ENCODE data around the gene MPO. TPM values are rescaled to one million over a fixed set of nuclear protein-coding genes. Genes with fewer than 3 reads are reported as not detected.

Gene MPO
- polyA plus RNA-seq, 4 donors: 0.12 to 1.1 TPM; not detected in 2

DNA sequence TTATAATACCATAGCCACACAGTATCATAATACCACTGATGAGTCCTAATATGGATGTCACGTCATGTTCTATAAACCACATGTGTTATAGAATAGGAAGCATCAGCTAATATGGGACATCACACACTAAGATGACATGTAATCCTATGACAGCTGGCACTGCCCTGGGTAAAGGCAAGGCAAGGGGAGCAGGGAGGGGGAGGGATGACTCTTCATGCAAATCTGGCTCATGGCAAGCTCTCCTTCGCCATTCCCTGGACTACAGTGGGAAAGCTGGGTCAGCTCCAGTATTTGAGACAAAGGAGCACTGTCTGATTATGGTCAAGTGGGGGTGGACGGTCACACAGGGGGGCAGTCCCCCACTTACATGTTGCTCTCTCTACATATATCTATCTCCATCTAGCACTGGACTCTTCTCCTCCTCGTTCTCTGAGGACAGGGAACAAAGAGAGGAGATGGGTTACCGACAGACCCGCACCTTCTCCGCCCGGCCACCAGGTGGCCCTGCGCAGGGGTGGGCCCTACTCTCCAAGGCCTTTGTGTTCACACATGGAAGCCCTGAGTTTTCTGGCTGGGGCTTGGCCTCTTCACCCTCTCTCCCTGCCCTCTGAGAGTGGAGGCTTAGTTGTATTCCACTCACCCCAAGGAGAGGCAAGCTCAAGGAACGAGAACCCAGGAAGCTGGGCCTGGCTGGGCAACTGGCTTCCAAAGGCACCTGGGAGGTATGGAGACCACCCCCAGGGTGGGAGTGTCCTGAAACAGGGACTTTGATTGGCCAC lies 23.4 kb upstream of the MPO start:
- WGBS, 3 donors: 38 to 45% (median 40%) methylated on average over 10 of the region's 10 CpGs
- H3K27me3 ChIP-seq (ENCODE audit: control insufficient read depth in 3 of 3, insufficient read depth in 3 of 3, low read length in 3 of 3): no peaks in the 10 kb centered on the region
- no peak overlapping the region for H3K4me3 ChIP-seq (ENCODE audit: low read depth in 1 of 3, low read length in 3 of 3)
- no peaks in the 10 kb centered on the region for H3K9me3 ChIP-seq (ENCODE audit: control insufficient read depth in 2 of 2, insufficient read depth in 1 of 2, low read depth in 1 of 2, low read length in 1 of 2)
- peak; percentile 44 to 58 for DNase-seq
- no peak for FAIRE-seq
- H3K36me3 ChIP-seq (ENCODE audit: control insufficient read depth in 3 of 3, insufficient read depth in 2 of 3, low read depth in 1 of 3, low read length in 3 of 3): peaks cover 0 to 2% (median 0%) of the 10 kb centered on the region in 3 donors
- H3K4me1 ChIP-seq (ENCODE audit: control insufficient read depth in 3 of 3, insufficient read depth in 2 of 3, low read depth in 1 of 3, low read length in 2 of 3): no peaks in the 10 kb centered on the region
- H3K27ac ChIP-seq (ENCODE audit: low read depth in 1 of 3, low read length in 2 of 3): no peak overlapping the region

DNA sequence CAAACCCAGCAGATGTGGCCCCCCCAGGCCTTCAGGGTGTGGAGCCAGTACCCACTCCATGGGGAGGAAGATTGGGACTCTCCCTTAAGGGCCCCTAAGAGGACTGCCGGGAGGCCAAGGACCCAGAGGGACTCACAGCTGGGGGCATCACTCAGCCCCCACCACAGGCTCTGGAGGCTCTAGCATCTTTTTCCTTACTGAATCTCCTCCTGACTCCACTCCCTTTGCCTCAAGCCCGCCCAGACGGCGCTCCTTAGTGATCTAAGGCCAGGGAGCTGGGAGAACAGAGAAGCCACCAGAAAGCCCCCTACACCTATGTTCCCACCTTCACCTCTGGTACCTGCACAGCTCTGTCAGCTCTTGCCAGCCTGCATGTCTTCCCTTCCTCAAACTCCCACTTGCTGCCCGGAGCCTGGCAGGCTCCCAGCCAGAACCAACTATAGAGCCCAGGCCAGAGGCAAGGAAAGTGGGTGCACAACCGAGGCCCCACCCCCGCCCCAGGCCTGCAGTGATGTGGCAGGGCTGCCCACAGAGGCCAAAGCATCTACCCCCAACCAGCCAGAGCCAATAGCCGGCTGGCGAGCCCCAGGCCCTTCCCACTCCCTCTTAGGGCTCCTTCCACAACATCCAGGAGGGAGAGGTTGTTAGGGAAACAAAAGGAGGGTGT lies 22.3 kb upstream of the MPO start:
- no peaks in the 10 kb centered on the region for H3K4me1 ChIP-seq (ENCODE audit: control insufficient read depth in 3 of 3, insufficient read depth in 2 of 3, low read depth in 1 of 3, low read length in 2 of 3)
- WGBS, 3 donors: 85 to 90% (median 87%) methylated on average over 8 to 9 of the region's 9 CpGs
- H3K9me3 ChIP-seq (ENCODE audit: control insufficient read depth in 2 of 2, insufficient read depth in 1 of 2, low read depth in 1 of 2, low read length in 1 of 2): peaks cover 0 to 3% of the 10 kb centered on the region in 2 donors
- H3K36me3 ChIP-seq (ENCODE audit: control insufficient read depth in 3 of 3, insufficient read depth in 2 of 3, low read depth in 1 of 3, low read length in 3 of 3): peaks cover 0 to 2% (median 0%) of the 10 kb centered on the region in 3 donors
- FAIRE-seq (no peak), DNase-seq (no peak)
- no peak overlapping the region for H3K4me3 ChIP-seq (ENCODE audit: low read depth in 1 of 3, low read length in 3 of 3)
- no peak overlapping the region for H3K27ac ChIP-seq (ENCODE audit: low read depth in 1 of 3, low read length in 2 of 3)
- H3K27me3 ChIP-seq (ENCODE audit: control insufficient read depth in 3 of 3, insufficient read depth in 3 of 3, low read length in 3 of 3): no peaks in the 10 kb centered on the region

DNA sequence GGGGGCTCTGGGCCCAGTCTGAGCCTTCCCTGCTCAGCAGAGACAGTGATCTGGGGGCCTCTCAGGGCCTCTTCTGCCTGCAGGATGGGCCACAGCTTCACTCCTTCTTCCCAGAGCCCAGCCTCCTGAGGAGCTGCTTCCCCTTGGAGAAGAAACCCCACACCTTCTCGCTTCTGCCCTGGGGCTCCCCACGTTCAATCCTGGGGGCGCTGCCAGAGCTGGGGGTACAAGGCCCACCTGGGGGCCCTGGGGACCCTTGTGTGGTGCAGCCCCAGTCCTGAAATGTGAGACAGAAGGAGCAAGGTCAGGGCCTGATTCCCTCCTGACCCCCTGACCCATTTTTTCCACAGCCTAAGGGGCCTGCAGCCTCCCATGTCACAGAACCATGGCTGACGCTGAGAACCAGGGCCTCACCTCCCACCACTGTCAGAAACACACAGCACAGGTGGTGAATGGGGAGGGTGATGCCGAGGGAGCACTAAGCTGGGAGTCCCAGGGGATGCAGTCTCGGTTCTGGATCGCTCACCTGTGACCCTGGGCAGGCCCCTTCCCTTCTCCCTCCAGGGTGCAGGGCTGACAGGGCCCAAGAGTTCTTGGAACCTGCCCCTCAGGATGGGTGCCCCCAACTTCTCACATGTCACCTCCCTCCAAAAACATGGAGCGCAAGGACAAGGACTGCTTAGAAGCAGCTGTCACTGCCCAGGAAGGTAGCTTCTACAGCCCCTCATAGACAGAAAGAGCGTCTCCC lies 21.6 kb upstream of the MPO start:
- DNase-seq (no peak), FAIRE-seq (no peak)
- H3K4me3 ChIP-seq (ENCODE audit: low read depth in 1 of 3, low read length in 3 of 3): no peak overlapping the region
- no peaks in the 10 kb centered on the region for H3K4me1 ChIP-seq (ENCODE audit: control insufficient read depth in 3 of 3, insufficient read depth in 2 of 3, low read depth in 1 of 3, low read length in 2 of 3)
- H3K27ac ChIP-seq (ENCODE audit: low read depth in 1 of 3, low read length in 2 of 3): no peak overlapping the region
- WGBS, 3 donors: 90 to 94% (median 91%) methylated on average over 9 of the region's 9 CpGs
- H3K9me3 ChIP-seq (ENCODE audit: control insufficient read depth in 2 of 2, insufficient read depth in 1 of 2, low read depth in 1 of 2, low read length in 1 of 2): peaks cover 0 to 3% of the 10 kb centered on the region in 2 donors
- H3K36me3 ChIP-seq (ENCODE audit: control insufficient read depth in 3 of 3, insufficient read depth in 2 of 3, low read depth in 1 of 3, low read length in 3 of 3): peaks cover 0 to 2% (median 0%) of the 10 kb centered on the region in 3 donors
- no peaks in the 10 kb centered on the region for H3K27me3 ChIP-seq (ENCODE audit: control insufficient read depth in 3 of 3, insufficient read depth in 3 of 3, low read length in 3 of 3)

DNA sequence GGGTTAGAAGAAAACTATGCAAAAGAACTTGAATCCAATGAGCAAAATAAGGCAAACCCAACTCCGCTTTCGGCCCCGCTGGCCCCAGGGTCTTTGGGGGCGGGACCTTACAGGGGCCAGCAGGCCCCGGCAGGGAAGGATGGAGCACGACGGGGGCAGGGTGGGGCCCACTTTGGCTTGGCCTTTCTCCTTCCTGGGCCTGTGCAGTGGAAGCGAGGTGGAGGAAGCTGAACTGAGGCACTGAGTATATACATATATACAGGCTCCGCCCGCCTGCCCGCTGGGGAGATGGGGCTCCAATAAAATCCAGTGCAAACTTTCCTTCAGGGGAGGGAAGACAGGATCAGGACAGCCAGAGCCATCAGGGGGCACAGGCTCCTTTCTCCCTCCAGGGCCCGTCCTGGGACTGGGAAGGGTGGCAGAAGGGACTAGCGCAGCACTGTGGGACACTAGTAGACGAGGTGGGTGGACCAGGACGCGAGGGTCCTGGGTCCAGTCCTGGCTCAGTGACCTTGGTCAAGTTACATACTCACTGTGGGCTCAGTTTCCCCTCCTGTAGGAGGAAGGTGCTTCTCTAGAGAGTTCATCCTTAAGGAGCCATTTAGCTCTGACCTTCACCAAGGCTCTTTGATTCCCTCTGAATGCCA lies 20.9 kb upstream of the MPO start:
- H3K4me3 ChIP-seq (ENCODE audit: low read depth in 1 of 3, low read length in 3 of 3): no peak overlapping the region
- peaks cover 0 to 2% (median 0%) of the 10 kb centered on the region in 3 donors for H3K36me3 ChIP-seq (ENCODE audit: control insufficient read depth in 3 of 3, insufficient read depth in 2 of 3, low read depth in 1 of 3, low read length in 3 of 3)
- DNase-seq (no peak), FAIRE-seq (no peak)
- peaks cover 0 to 3% of the 10 kb centered on the region in 2 donors for H3K9me3 ChIP-seq (ENCODE audit: control insufficient read depth in 2 of 2, insufficient read depth in 1 of 2, low read depth in 1 of 2, low read length in 1 of 2)
- no peaks in the 10 kb centered on the region for H3K27me3 ChIP-seq (ENCODE audit: control insufficient read depth in 3 of 3, insufficient read depth in 3 of 3, low read length in 3 of 3)
- 85 to 90% (median 90%) methylated on average over 16 of the region's 16 CpGs for WGBS, 3 donors
- no peak overlapping the region for H3K27ac ChIP-seq (ENCODE audit: low read depth in 1 of 3, low read length in 2 of 3)
- H3K4me1 ChIP-seq (ENCODE audit: control insufficient read depth in 3 of 3, insufficient read depth in 2 of 3, low read depth in 1 of 3, low read length in 2 of 3): no peaks in the 10 kb centered on the region

DNA sequence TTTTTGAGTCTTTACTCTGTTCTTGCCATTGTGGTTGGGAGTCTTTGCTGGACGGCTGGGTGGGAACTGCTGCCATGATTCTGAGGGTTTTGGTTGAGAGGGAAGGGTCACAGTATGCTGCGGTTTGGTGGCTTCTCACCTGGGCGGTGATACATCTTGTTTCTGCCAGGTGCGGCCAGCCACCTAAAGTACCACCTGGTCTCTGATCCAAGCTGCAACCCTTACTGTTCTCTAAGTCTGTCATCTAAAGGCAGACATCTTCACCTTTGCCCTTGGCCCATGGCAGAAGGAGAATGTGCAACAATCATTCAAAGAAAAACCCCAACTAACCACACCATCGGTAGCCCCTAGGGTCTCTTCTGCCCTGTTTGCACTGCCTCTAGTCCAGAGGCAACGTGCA lies 19.6 kb upstream of the MPO start:
- DNase-seq (no peak), FAIRE-seq (no peak)
- no peaks in the 10 kb centered on the region for H3K27me3 ChIP-seq (ENCODE audit: control insufficient read depth in 3 of 3, insufficient read depth in 3 of 3, low read length in 3 of 3)
- H3K27ac ChIP-seq (ENCODE audit: low read depth in 1 of 3, low read length in 2 of 3): no peak overlapping the region
- no peaks in the 10 kb centered on the region for H3K4me1 ChIP-seq (ENCODE audit: control insufficient read depth in 3 of 3, insufficient read depth in 2 of 3, low read depth in 1 of 3, low read length in 2 of 3)
- H3K9me3 ChIP-seq (ENCODE audit: control insufficient read depth in 2 of 2, insufficient read depth in 1 of 2, low read depth in 1 of 2, low read length in 1 of 2): peaks cover 0 to 3% of the 10 kb centered on the region in 2 donors
- no peak overlapping the region for H3K4me3 ChIP-seq (ENCODE audit: low read depth in 1 of 3, low read length in 3 of 3)
- 79 to 82% (median 79%) methylated on average over 6 of the region's 6 CpGs for WGBS, 3 donors
- H3K36me3 ChIP-seq (ENCODE audit: control insufficient read depth in 3 of 3, insufficient read depth in 2 of 3, low read depth in 1 of 3, low read length in 3 of 3): peaks cover 0 to 2% (median 0%) of the 10 kb centered on the region in 3 donors

DNA sequence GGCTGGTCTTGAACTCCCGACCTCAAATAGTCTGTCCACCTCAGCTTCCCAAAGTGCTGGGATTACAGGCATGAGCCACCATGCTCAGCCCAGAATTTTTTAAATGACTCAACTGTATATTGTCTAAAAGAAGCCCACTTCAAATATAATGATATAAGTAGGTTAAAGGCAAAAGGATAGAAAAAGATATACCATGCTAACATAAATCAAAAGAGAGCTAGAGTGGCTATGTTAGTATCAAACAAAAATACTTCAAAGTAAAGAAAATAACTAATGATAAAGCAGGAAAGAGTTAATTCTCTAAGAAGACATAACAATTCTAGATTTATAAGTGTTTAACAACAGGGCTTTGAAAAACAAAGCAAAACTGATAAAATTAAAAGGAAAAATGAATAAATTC lies 13.3 kb upstream of the MPO start:
- Histone ChIP-seq H3K4me1 (ENCODE audit: control insufficient read depth in 3 of 3, insufficient read depth in 2 of 3, low read depth in 1 of 3, low read length in 2 of 3) (no peaks in the 10 kb centered on the region), H3K27ac (ENCODE audit: low read depth in 1 of 3, low read length in 2 of 3) (no peak overlapping the region), H3K36me3 (ENCODE audit: control insufficient read depth in 3 of 3, insufficient read depth in 2 of 3, low read depth in 1 of 3, low read length in 3 of 3) (no peaks in the 10 kb centered on the region), H3K27me3 (ENCODE audit: control insufficient read depth in 3 of 3, insufficient read depth in 3 of 3, low read length in 3 of 3) (peaks cover 0 to 11% (median 0%) of the 10 kb centered on the region in 3 donors), H3K4me3 (ENCODE audit: low read depth in 1 of 3, low read length in 3 of 3) (no peak overlapping the region), H3K9me3 (ENCODE audit: control insufficient read depth in 2 of 2, insufficient read depth in 1 of 2, low read depth in 1 of 2, low read length in 1 of 2) (peaks cover 0 to 3% of the 10 kb centered on the region in 2 donors)
- DNase-seq (no peak), FAIRE-seq (no peak)
- WGBS, 3 donors: 89 to 96% (median 91%) methylated on average over 1 of the region's 1 CpG

DNA sequence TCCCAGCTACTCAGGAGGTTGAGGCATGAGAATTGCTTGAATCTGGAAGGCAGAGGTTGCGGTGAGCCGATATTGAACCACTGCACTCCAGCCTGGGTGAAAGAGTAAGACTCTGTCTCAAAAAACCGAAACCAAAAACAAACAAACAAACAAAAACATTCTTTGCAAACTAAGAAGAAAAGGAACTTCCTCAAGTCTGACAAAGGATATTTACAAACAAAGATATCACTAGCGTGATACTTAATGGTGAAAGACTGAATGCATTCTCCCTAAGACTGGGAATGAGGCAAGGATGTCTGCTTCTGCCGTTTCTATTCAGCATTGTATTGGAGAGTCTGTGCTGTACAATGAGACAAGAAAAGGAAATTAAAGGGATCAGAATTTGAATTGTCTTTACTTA lies 10.5 kb upstream of the MPO start:
- Histone ChIP-seq H3K36me3 (ENCODE audit: control insufficient read depth in 3 of 3, insufficient read depth in 2 of 3, low read depth in 1 of 3, low read length in 3 of 3) (no peaks in the 10 kb centered on the region), H3K4me1 (ENCODE audit: control insufficient read depth in 3 of 3, insufficient read depth in 2 of 3, low read depth in 1 of 3, low read length in 2 of 3) (no peaks in the 10 kb centered on the region), H3K4me3 (ENCODE audit: low read depth in 1 of 3, low read length in 3 of 3) (no peak overlapping the region), H3K27me3 (ENCODE audit: control insufficient read depth in 3 of 3, insufficient read depth in 3 of 3, low read length in 3 of 3) (peaks cover 0 to 13% (median 0%) of the 10 kb centered on the region in 3 donors), H3K9me3 (ENCODE audit: control insufficient read depth in 2 of 2, insufficient read depth in 1 of 2, low read depth in 1 of 2, low read length in 1 of 2) (no peaks in the 10 kb centered on the region), H3K27ac (ENCODE audit: low read depth in 1 of 3, low read length in 2 of 3) (no peak overlapping the region)
- WGBS, 3 donors: 63 to 74% (median 65%) methylated on average over 5 of the region's 5 CpGs
- no peak for FAIRE-seq
- no peak for DNase-seq

DNA sequence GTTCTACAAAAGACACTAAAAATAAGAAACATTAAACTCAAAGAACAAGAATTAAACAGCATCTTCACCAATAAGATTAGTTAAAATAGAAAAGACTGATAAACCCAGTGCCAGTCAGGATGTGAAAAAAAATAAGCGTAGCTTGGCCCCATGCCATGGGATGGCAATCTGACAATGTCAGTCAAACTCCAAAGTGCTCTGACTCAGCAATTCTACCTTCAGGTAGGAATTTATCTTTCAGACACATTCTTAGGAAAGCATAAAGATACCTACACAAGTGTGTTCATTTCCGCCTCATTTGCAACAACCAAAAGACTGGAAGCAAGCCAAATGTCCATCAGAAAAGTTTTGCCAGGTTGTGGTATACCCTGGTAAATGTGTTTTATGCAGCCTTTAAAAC lies 9.1 kb upstream of the MPO start:
- DNase-seq: peak in 1 of 2 donors; percentile 7
- no peak for FAIRE-seq
- no peaks in the 10 kb centered on the region for H3K9me3 ChIP-seq (ENCODE audit: control insufficient read depth in 2 of 2, insufficient read depth in 1 of 2, low read depth in 1 of 2, low read length in 1 of 2)
- no peaks in the 10 kb centered on the region for H3K36me3 ChIP-seq (ENCODE audit: control insufficient read depth in 3 of 3, insufficient read depth in 2 of 3, low read depth in 1 of 3, low read length in 3 of 3)
- H3K27me3 ChIP-seq (ENCODE audit: control insufficient read depth in 3 of 3, insufficient read depth in 3 of 3, low read length in 3 of 3): peaks cover 0 to 13% (median 0%) of the 10 kb centered on the region in 3 donors
- no peaks in the 10 kb centered on the region for H3K4me1 ChIP-seq (ENCODE audit: control insufficient read depth in 3 of 3, insufficient read depth in 2 of 3, low read depth in 1 of 3, low read length in 2 of 3)
- H3K27ac ChIP-seq (ENCODE audit: low read depth in 1 of 3, low read length in 2 of 3): no peak overlapping the region
- WGBS, 3 donors: 14 to 51% (median 35%) methylated on average over 2 of the region's 2 CpGs
- no peak overlapping the region for H3K4me3 ChIP-seq (ENCODE audit: low read depth in 1 of 3, low read length in 3 of 3)
